ENCODE data around the gene LRMDA.

LRMDA gene

GRCh38 chr10:76297358-76297757, 865.9 kb downstream of the LRMDA start:
- TF ChIP-seq EZH2phosphoT487 (conservative IDR thresholded peaks at IDR 0.05; ENCODE audit: low read length) = no peak
- TF ChIP-seq, protein P1, sequence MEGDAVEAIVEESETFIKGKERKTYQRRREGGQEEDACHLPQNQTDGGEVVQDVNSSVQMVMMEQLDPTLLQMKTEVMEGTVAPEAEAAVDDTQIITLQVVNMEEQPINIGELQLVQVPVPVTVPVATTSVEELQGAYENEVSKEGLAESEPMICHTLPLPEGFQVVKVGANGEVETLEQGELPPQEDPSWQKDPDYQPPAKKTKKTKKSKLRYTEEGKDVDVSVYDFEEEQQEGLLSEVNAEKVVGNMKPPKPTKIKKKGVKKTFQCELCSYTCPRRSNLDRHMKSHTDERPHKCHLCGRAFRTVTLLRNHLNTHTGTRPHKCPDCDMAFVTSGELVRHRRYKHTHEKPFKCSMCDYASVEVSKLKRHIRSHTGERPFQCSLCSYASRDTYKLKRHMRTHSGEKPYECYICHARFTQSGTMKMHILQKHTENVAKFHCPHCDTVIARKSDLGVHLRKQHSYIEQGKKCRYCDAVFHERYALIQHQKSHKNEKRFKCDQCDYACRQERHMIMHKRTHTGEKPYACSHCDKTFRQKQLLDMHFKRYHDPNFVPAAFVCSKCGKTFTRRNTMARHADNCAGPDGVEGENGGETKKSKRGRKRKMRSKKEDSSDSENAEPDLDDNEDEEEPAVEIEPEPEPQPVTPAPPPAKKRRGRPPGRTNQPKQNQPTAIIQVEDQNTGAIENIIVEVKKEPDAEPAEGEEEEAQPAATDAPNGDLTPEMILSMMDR (IDR thresholded peaks at IDR 0.05; ENCODE audit: insufficient read depth, low read length, poor library complexity, severe bottlenecking) = no peak
- Histone ChIP-seq H3K27me3 (ENCODE audit: low read length) (no peaks in the 10 kb centered on the region), H3F3A (ENCODE audit: insufficient read depth) (no peaks in the 10 kb centered on the region), H2AFZ (ENCODE audit: low read depth, low read length, severe bottlenecking) (no peak overlapping the region), H3K27ac (ENCODE audit: low read depth, low read length) (no peak overlapping the region), H3K9me2 (replicated peaks; ENCODE audit: insufficient read depth, low read length) (no peaks in the 10 kb centered on the region), H3K9me3 (ENCODE audit: insufficient read depth, low read length) (no peaks in the 10 kb centered on the region), H3K4me2 (ENCODE audit: low read depth, low read length, poor library complexity, severe bottlenecking) (no peak overlapping the region), H3K9ac (ENCODE audit: low read length) (no peak overlapping the region), H3K36me3 (ENCODE audit: low read length) (no peaks in the 10 kb centered on the region), H4K20me1 (ENCODE audit: low read depth, low read length) (no peaks in the 10 kb centered on the region), H3K4me3 (ENCODE audit: insufficient read depth, low read length, poor library complexity, severe bottlenecking) (no peak overlapping the region), H3K79me2 (ENCODE audit: insufficient read depth, low read length) (no peaks in the 10 kb centered on the region)

- no peak for TF ChIP-seq EZH2phosphoT487 (conservative IDR thresholded peaks at IDR 0.05; ENCODE audit: low read length)
- TF ChIP-seq, protein P1 (IDR thresholded peaks at IDR 0.05; ENCODE audit: insufficient read depth, low read length, poor library complexity, severe bottlenecking) = no peak
- Histone ChIP-seq H3K27me3 (ENCODE audit: low read length) (no peaks in the 10 kb centered on the region), H3K27ac (ENCODE audit: low read depth, low read length) (no peak overlapping the region), H4K20me1 (ENCODE audit: low read depth, low read length) (no peaks in the 10 kb centered on the region), H3F3A (ENCODE audit: insufficient read depth) (no peaks in the 10 kb centered on the region), H3K9me2 (replicated peaks; ENCODE audit: insufficient read depth, low read length) (no peaks in the 10 kb centered on the region), H3K36me3 (ENCODE audit: low read length) (no peaks in the 10 kb centered on the region), H3K4me2 (ENCODE audit: low read depth, low read length, poor library complexity, severe bottlenecking) (no peak overlapping the region), H3K4me3 (ENCODE audit: insufficient read depth, low read length, poor library complexity, severe bottlenecking) (no peak overlapping the region), H3K9ac (ENCODE audit: low read length) (no peak overlapping the region), H3K79me2 (ENCODE audit: insufficient read depth, low read length) (no peaks in the 10 kb centered on the region), H3K9me3 (ENCODE audit: insufficient read depth, low read length) (no peaks in the 10 kb centered on the region), H2AFZ (ENCODE audit: low read depth, low read length, severe bottlenecking) (no peak overlapping the region)
Measured at GRCh38 chr10:76297780-76298281, 866.4 kb downstream of the LRMDA start.

DNA sequence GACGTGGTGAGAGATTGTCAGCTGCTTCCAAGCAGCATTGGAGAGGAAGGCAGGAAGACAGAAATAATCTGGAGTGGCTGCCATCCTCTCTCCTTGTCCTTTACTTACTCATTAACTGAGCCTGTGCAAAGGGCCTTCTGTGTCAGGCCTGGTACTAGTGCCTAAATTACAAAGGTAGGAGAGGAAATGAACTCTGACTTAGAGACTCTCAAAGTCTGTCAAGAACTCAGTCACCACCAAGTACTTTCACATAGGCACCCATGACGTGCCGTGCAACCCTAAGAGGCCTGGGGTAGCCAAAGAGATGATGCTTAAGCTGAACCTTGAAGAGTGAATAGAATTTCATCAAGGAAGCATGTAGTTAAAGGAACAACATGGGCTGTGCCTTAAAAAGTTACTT, 866.9 kb downstream of the LRMDA start:
- Histone ChIP-seq H3K9ac (ENCODE audit: low read length) (no peak overlapping the region), H2AFZ (ENCODE audit: low read depth, low read length, severe bottlenecking) (no peak overlapping the region), H3K9me2 (replicated peaks; ENCODE audit: insufficient read depth, low read length) (no peaks in the 10 kb centered on the region), H3K9me3 (ENCODE audit: insufficient read depth, low read length) (no peaks in the 10 kb centered on the region), H3K36me3 (ENCODE audit: low read length) (no peaks in the 10 kb centered on the region), H3K27ac (ENCODE audit: low read depth, low read length) (no peak overlapping the region), H3K4me2 (ENCODE audit: low read depth, low read length, poor library complexity, severe bottlenecking) (no peak overlapping the region), H3K4me3 (ENCODE audit: insufficient read depth, low read length, poor library complexity, severe bottlenecking) (no peak overlapping the region), H4K20me1 (ENCODE audit: low read depth, low read length) (no peaks in the 10 kb centered on the region), H3K79me2 (ENCODE audit: insufficient read depth, low read length) (no peaks in the 10 kb centered on the region), H3F3A (ENCODE audit: insufficient read depth) (no peaks in the 10 kb centered on the region), H3K27me3 (ENCODE audit: low read length) (no peaks in the 10 kb centered on the region)
- TF ChIP-seq EZH2phosphoT487 (conservative IDR thresholded peaks at IDR 0.05; ENCODE audit: low read length) = no peak
- TF ChIP-seq, protein P1 (IDR thresholded peaks at IDR 0.05; ENCODE audit: insufficient read depth, low read length, poor library complexity, severe bottlenecking) = no peak

Data from SU-DHL-6 (cell line).